ENCODE data around the gene CACUL1.

DNA sequence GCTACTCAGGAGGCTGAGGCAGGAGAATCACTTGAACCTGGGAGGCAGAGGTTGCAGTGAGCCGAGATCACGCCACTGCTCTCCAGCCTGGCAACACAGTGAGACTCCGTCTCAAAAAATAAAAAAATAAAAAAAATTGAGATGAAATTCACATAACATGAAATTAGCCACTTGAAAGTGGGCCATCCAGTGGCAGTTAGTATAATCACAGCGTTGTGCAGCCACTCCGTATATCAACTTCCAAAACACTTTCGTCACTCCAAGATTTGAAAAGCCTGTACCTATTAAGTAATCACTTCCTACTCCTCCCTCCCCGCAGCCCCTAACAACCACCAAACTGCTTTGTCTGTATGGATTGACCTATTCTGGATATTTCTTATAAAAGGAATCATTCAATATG lies 20.7 kb upstream of the CACUL1 start:
- TF ChIP-seq SP1 (CRISPR knock-in tag; IDR thresholded peaks at IDR 0.05) = no peak
- TF ChIP-seq RAD21 (CRISPR knock-in tag; conservative IDR thresholded peaks at IDR 0.05 in 1 of 2, IDR thresholded peaks at IDR 0.05 in 1 of 2) = no peak
- TF ChIP-seq, protein P1, sequence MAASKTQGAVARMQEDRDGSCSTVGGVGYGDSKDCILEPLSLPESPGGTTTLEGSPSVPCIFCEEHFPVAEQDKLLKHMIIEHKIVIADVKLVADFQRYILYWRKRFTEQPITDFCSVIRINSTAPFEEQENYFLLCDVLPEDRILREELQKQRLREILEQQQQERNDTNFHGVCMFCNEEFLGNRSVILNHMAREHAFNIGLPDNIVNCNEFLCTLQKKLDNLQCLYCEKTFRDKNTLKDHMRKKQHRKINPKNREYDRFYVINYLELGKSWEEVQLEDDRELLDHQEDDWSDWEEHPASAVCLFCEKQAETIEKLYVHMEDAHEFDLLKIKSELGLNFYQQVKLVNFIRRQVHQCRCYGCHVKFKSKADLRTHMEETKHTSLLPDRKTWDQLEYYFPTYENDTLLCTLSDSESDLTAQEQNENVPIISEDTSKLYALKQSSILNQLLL (CRISPR knock-in tag; IDR thresholded peaks at IDR 0.05; ENCODE audit: borderline replicate concordance) = no peak
- no peak for TF ChIP-seq CBX5 (IDR thresholded peaks at IDR 0.05; ENCODE audit: borderline replicate concordance, low read depth)

Measured in K562 (cell line).